ENCODE results near the gene DENND11.

Gene DENND11

GRCh38 chr7:141722529-141722928 is 20.6 kb upstream of the DENND11 start:
- Histone ChIP-seq H3K4me3 (ENCODE audit: low read length) (no peak overlapping the region), H3K4me2 (ENCODE audit: low read length) (no peak overlapping the region), H3K79me2 (ENCODE audit: control insufficient read depth, insufficient read depth, low read length) (no peaks in the 10 kb centered on the region), H3K79me1 (ENCODE audit: low read length) (no peaks in the 10 kb centered on the region), H3K18ac (ENCODE audit: low read length) (no peak overlapping the region), H3K27ac (ENCODE audit: low read depth, low read length) (no peak overlapping the region), H4K8ac (ENCODE audit: low read depth, low read length) (no peak overlapping the region), H2BK120ac (ENCODE audit: low read depth, low read length) (no peak overlapping the region), H2BK5ac (ENCODE audit: low read length) (no peak overlapping the region), H3K56ac (ENCODE audit: low read length) (no peak overlapping the region), H4K5ac (ENCODE audit: low read length) (no peak overlapping the region), H3K36me3 (ENCODE audit: control insufficient read depth, insufficient read depth, low read length) (no peaks in the 10 kb centered on the region), H3K9ac (ENCODE audit: low read length) (no peak overlapping the region), H2AK5ac (ENCODE audit: low read length) (no peak overlapping the region), H2BK15ac (replicated peaks; ENCODE audit: low read depth) (no peak overlapping the region), H3K23ac (ENCODE audit: low read length) (no peak overlapping the region), H3K4ac (ENCODE audit: low read depth, low read length) (no peak overlapping the region), H3K4me1 (ENCODE audit: control insufficient read depth, low read depth, low read length) (no peaks in the 10 kb centered on the region), H3K27me3 (ENCODE audit: insufficient read depth, low read length, poor library complexity) (no peaks in the 10 kb centered on the region)
- WGBS (ENCODE audit: extremely low coverage, insufficient coverage, low lambda C conversion rate), result no CpG with 5 or more reads among the region's 2 CpGs
- DNase-seq, result no peak

- no peak overlapping the region for H3K9ac ChIP-seq (ENCODE audit: low read length)
- no peaks in the 10 kb centered on the region for H3K4me1 ChIP-seq (ENCODE audit: control insufficient read depth, low read depth, low read length)
- DNase-seq, result no peak
- no peak overlapping the region for H2AK5ac ChIP-seq (ENCODE audit: low read length)
- no peak overlapping the region for H3K4ac ChIP-seq (ENCODE audit: low read depth, low read length)
- H3K36me3 ChIP-seq (ENCODE audit: control insufficient read depth, insufficient read depth, low read length), result no peaks in the 10 kb centered on the region
- no peak overlapping the region for H4K5ac ChIP-seq (ENCODE audit: low read length)
- H3K79me2 ChIP-seq (ENCODE audit: control insufficient read depth, insufficient read depth, low read length), result no peaks in the 10 kb centered on the region
- no peak overlapping the region for H2BK5ac ChIP-seq (ENCODE audit: low read length)
- no peaks in the 10 kb centered on the region for H3K27me3 ChIP-seq (ENCODE audit: insufficient read depth, low read length, poor library complexity)
- no peak overlapping the region for H3K23ac ChIP-seq (ENCODE audit: low read length)
- no peak overlapping the region for H3K27ac ChIP-seq (ENCODE audit: low read depth, low read length)
- H3K4me2 ChIP-seq (ENCODE audit: low read length), result no peak overlapping the region
- no CpG with 5 or more reads among the region's 1 CpG for whole genome bisulfite sequencing (ENCODE audit: extremely low coverage, insufficient coverage, low lambda C conversion rate)
- no peak overlapping the region for H2BK120ac ChIP-seq (ENCODE audit: low read depth, low read length)
- H3K56ac ChIP-seq (ENCODE audit: low read length), result no peak overlapping the region
- H3K4me3 ChIP-seq (ENCODE audit: low read length), result no peak overlapping the region
- H3K18ac ChIP-seq (ENCODE audit: low read length), result no peak overlapping the region
- no peak overlapping the region for H2BK15ac ChIP-seq (replicated peaks; ENCODE audit: low read depth)
- no peaks in the 10 kb centered on the region for H3K79me1 ChIP-seq (ENCODE audit: low read length)
- H4K8ac ChIP-seq (ENCODE audit: low read depth, low read length), result no peak overlapping the region
Observed at GRCh38 chr7:141717450-141717849, 15.5 kb upstream of the DENND11 start.

GRCh38 chr7:141715794-141716689 is 14.1 kb upstream of the DENND11 start:
- no peak overlapping the region for H2BK15ac ChIP-seq (replicated peaks; ENCODE audit: low read depth)
- H2BK120ac ChIP-seq (ENCODE audit: low read depth, low read length), result no peak overlapping the region
- no peaks in the 10 kb centered on the region for H3K27me3 ChIP-seq (ENCODE audit: insufficient read depth, low read length, poor library complexity)
- H3K27ac ChIP-seq (ENCODE audit: low read depth, low read length), result no peak overlapping the region
- no peak overlapping the region for H3K4ac ChIP-seq (ENCODE audit: low read depth, low read length)
- H3K18ac ChIP-seq (ENCODE audit: low read length), result no peak overlapping the region
- no peaks in the 10 kb centered on the region for H3K36me3 ChIP-seq (ENCODE audit: control insufficient read depth, insufficient read depth, low read length)
- H2AK5ac ChIP-seq (ENCODE audit: low read length), result no peak overlapping the region
- DNase-seq, result no peak
- H2BK5ac ChIP-seq (ENCODE audit: low read length), result no peak overlapping the region
- H3K23ac ChIP-seq (ENCODE audit: low read length), result no peak overlapping the region
- no peak overlapping the region for H3K9ac ChIP-seq (ENCODE audit: low read length)
- no peak overlapping the region for H3K56ac ChIP-seq (ENCODE audit: low read length)
- H3K4me2 ChIP-seq (ENCODE audit: low read length), result no peak overlapping the region
- H4K8ac ChIP-seq (ENCODE audit: low read depth, low read length), result no peak overlapping the region
- H4K5ac ChIP-seq (ENCODE audit: low read length), result no peak overlapping the region
- WGBS (ENCODE audit: extremely low coverage, insufficient coverage, low lambda C conversion rate), result no CpG with 5 or more reads among the region's 6 CpGs
- no peaks in the 10 kb centered on the region for H3K79me2 ChIP-seq (ENCODE audit: control insufficient read depth, insufficient read depth, low read length)
- no peaks in the 10 kb centered on the region for H3K4me1 ChIP-seq (ENCODE audit: control insufficient read depth, low read depth, low read length)
- no peaks in the 10 kb centered on the region for H3K79me1 ChIP-seq (ENCODE audit: low read length)
- H3K4me3 ChIP-seq (ENCODE audit: low read length), result no peak overlapping the region

GRCh38 chr7:141715018-141715417 is 13.1 kb upstream of the DENND11 start:
- Histone ChIP-seq H3K4ac (ENCODE audit: low read depth, low read length) (no peak overlapping the region), H4K5ac (ENCODE audit: low read length) (no peak overlapping the region), H3K27ac (ENCODE audit: low read depth, low read length) (no peak overlapping the region), H2BK5ac (ENCODE audit: low read length) (no peak overlapping the region), H4K8ac (ENCODE audit: low read depth, low read length) (no peak overlapping the region), H3K36me3 (ENCODE audit: control insufficient read depth, insufficient read depth, low read length) (no peaks in the 10 kb centered on the region), H3K79me1 (ENCODE audit: low read length) (no peaks in the 10 kb centered on the region), H3K4me3 (ENCODE audit: low read length) (no peak overlapping the region), H3K79me2 (ENCODE audit: control insufficient read depth, insufficient read depth, low read length) (no peaks in the 10 kb centered on the region), H2AK5ac (ENCODE audit: low read length) (no peak overlapping the region), H3K27me3 (ENCODE audit: insufficient read depth, low read length, poor library complexity) (no peaks in the 10 kb centered on the region), H2BK120ac (ENCODE audit: low read depth, low read length) (no peak overlapping the region), H3K4me1 (ENCODE audit: control insufficient read depth, low read depth, low read length) (no peaks in the 10 kb centered on the region), H3K56ac (ENCODE audit: low read length) (no peak overlapping the region), H2BK15ac (replicated peaks; ENCODE audit: low read depth) (no peak overlapping the region), H3K4me2 (ENCODE audit: low read length) (no peak overlapping the region), H3K18ac (ENCODE audit: low read length) (no peak overlapping the region), H3K9ac (ENCODE audit: low read length) (no peak overlapping the region), H3K23ac (ENCODE audit: low read length) (no peak overlapping the region)
- WGBS (ENCODE audit: extremely low coverage, insufficient coverage, low lambda C conversion rate), result no CpG with 5 or more reads among the region's 4 CpGs
- DNase-seq, result no peak

- H3K27ac ChIP-seq (ENCODE audit: low read depth, low read length), result no peak overlapping the region
- H3K9ac ChIP-seq (ENCODE audit: low read length), result no peak overlapping the region
- H3K18ac ChIP-seq (ENCODE audit: low read length), result no peak overlapping the region
- no peak for DNase-seq
- H3K23ac ChIP-seq (ENCODE audit: low read length), result no peak overlapping the region
- H2BK15ac ChIP-seq (replicated peaks; ENCODE audit: low read depth), result no peak overlapping the region
- WGBS (ENCODE audit: extremely low coverage, insufficient coverage, low lambda C conversion rate), result no CpG with 5 or more reads among the region's 2 CpGs
- no peak overlapping the region for H4K8ac ChIP-seq (ENCODE audit: low read depth, low read length)
- H3K27me3 ChIP-seq (ENCODE audit: insufficient read depth, low read length, poor library complexity), result no peaks in the 10 kb centered on the region
- H4K5ac ChIP-seq (ENCODE audit: low read length), result no peak overlapping the region
- no peak overlapping the region for H2BK5ac ChIP-seq (ENCODE audit: low read length)
- H3K4me2 ChIP-seq (ENCODE audit: low read length), result no peak overlapping the region
- H3K79me2 ChIP-seq (ENCODE audit: control insufficient read depth, insufficient read depth, low read length), result no peaks in the 10 kb centered on the region
- no peak overlapping the region for H2AK5ac ChIP-seq (ENCODE audit: low read length)
- H3K4me1 ChIP-seq (ENCODE audit: control insufficient read depth, low read depth, low read length), result no peaks in the 10 kb centered on the region
- H3K56ac ChIP-seq (ENCODE audit: low read length), result no peak overlapping the region
- no peak overlapping the region for H3K4me3 ChIP-seq (ENCODE audit: low read length)
- H3K79me1 ChIP-seq (ENCODE audit: low read length), result no peaks in the 10 kb centered on the region
- no peak overlapping the region for H3K4ac ChIP-seq (ENCODE audit: low read depth, low read length)
- H3K36me3 ChIP-seq (ENCODE audit: control insufficient read depth, insufficient read depth, low read length), result no peaks in the 10 kb centered on the region
- H2BK120ac ChIP-seq (ENCODE audit: low read depth, low read length), result no peak overlapping the region
Observed at GRCh38 chr7:141714571-141714970, 12.6 kb upstream of the DENND11 start.

GRCh38 chr7:141713890-141714289 is 11.9 kb upstream of the DENND11 start:
- Histone ChIP-seq H3K56ac (ENCODE audit: low read length) (no peak overlapping the region), H2BK120ac (ENCODE audit: low read depth, low read length) (no peak overlapping the region), H3K4me2 (ENCODE audit: low read length) (no peak overlapping the region), H3K27me3 (ENCODE audit: insufficient read depth, low read length, poor library complexity) (no peaks in the 10 kb centered on the region), H4K8ac (ENCODE audit: low read depth, low read length) (no peak overlapping the region), H3K4ac (ENCODE audit: low read depth, low read length) (no peak overlapping the region), H3K23ac (ENCODE audit: low read length) (no peak overlapping the region), H3K79me1 (ENCODE audit: low read length) (no peaks in the 10 kb centered on the region), H3K79me2 (ENCODE audit: control insufficient read depth, insufficient read depth, low read length) (no peaks in the 10 kb centered on the region), H2BK5ac (ENCODE audit: low read length) (no peak overlapping the region), H3K4me3 (ENCODE audit: low read length) (no peak overlapping the region), H3K9ac (ENCODE audit: low read length) (no peak overlapping the region), H2BK15ac (replicated peaks; ENCODE audit: low read depth) (no peak overlapping the region), H3K18ac (ENCODE audit: low read length) (no peak overlapping the region), H2AK5ac (ENCODE audit: low read length) (no peak overlapping the region), H3K36me3 (ENCODE audit: control insufficient read depth, insufficient read depth, low read length) (no peaks in the 10 kb centered on the region), H4K5ac (ENCODE audit: low read length) (no peak overlapping the region), H3K27ac (ENCODE audit: low read depth, low read length) (no peak overlapping the region), H3K4me1 (ENCODE audit: control insufficient read depth, low read depth, low read length) (no peaks in the 10 kb centered on the region)
- WGBS (ENCODE audit: extremely low coverage, insufficient coverage, low lambda C conversion rate), result no CpG with 5 or more reads among the region's 1 CpG
- DNase-seq, result no peak
